Peyer's patch (tissue), 4 donors: Measurements from ENCODE around the gene CLHC1.

Experiments used
- POLR2A ChIP-seq, 2 donors: fragments of 450-650 bp; IDR thresholded peaks; one replicate each; pipeline ENCODE4 v1.5.1; 2017; ENCODE audit warnings: antibody characterized with exemption in 2 of 2, mild to moderate bottlenecking in 2 of 2, moderate library complexity in 2 of 2
- TF ChIP-seq, protein P1 (sequence below), 6 experiments: fragments of 450-650 bp in 4 of 6; fragments of 200-600 bp in 2 of 6; sonication (generic) in 1 of 6; IDR thresholded peaks; one replicate each; pipeline ENCODE4 v1.5.1; 2017 to 2019; ENCODE audit warnings: antibody characterized with exemption in 6 of 6, mild to moderate bottlenecking in 3 of 6, moderate library complexity in 1 of 6

DNA sequence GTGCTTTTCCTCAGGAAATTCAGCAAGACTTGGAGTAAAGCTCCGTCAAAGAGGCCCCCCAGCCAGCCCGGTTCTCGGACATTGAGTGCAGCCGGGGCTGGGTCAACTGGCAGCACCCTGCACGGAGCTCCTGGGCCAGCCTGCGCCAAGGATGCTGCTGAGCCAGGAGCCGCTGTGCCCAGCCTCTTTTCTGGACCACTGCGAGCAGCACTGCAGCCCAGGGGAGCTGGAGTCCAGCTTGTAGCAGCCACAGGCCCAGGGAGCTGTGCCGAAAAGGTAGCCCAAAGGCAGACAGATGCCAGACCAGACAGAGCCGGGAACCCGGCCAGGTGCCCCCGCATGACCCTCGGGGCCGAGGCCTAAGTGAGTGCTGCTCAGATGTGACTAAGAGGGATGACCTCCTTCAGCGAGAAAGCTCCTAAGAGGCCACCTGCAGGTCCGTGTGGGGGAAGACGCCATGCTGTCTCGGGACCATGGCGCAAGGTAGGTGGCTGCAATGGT is 7.3 kb downstream of the CLHC1 start:
- TF ChIP-seq, protein P1, sequence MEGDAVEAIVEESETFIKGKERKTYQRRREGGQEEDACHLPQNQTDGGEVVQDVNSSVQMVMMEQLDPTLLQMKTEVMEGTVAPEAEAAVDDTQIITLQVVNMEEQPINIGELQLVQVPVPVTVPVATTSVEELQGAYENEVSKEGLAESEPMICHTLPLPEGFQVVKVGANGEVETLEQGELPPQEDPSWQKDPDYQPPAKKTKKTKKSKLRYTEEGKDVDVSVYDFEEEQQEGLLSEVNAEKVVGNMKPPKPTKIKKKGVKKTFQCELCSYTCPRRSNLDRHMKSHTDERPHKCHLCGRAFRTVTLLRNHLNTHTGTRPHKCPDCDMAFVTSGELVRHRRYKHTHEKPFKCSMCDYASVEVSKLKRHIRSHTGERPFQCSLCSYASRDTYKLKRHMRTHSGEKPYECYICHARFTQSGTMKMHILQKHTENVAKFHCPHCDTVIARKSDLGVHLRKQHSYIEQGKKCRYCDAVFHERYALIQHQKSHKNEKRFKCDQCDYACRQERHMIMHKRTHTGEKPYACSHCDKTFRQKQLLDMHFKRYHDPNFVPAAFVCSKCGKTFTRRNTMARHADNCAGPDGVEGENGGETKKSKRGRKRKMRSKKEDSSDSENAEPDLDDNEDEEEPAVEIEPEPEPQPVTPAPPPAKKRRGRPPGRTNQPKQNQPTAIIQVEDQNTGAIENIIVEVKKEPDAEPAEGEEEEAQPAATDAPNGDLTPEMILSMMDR (IDR thresholded peaks at IDR 0.05) = no peak
- no peak for TF ChIP-seq POLR2A (IDR thresholded peaks at IDR 0.05)
